ENCODE data around the gene EML5. TPM values are rescaled to one million over a fixed set of nuclear protein-coding genes. Genes with fewer than 3 reads are reported as not detected.

EML5 gene
- total and polyA plus RNA-seq, 2 of the 13 experiments (the other 11 are each of a cell fraction or from before 2014, with no cell fraction given): 0.11 TPM; not detected in 1

DNA sequence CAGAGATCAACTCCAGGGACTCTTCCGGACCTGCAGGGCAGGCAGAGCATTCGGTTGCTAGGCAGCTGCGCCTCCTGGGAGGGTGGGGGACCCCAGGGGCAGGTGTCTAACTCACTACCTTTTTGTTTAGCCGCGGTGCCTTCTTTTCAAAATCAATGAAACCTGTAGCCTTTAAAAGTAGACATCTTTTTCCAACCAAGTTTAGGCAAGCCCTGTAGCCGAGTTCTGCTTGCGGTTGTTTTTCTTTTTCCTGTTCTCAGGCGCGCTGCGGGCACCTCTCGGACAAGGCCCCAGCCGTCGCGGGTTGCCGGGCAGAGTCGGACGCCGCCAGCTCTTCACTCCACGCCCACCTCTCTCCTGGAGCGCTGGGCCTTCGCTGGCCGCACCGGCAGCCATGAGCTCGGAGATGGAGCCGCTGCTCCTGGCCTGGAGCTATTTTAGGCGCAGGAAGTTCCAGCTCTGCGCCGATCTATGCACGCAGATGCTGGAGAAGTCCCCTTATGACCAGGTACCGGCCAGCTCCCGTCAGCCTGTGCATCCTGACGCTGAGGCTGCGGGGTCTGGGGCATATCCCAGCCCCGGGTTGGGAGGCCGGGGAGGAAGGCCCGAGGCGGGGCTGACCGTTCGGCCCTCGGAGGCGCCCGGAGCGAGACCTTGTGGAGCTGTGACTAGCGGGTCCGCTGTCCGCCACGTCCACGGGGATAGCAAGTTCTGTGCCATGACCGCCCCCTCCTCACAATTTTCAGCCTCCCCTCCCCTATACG lies 31.7 kb upstream of the EML5 start, which contains the start of gene TTC8 (continued):
- TF ChIP-seq, protein P1, sequence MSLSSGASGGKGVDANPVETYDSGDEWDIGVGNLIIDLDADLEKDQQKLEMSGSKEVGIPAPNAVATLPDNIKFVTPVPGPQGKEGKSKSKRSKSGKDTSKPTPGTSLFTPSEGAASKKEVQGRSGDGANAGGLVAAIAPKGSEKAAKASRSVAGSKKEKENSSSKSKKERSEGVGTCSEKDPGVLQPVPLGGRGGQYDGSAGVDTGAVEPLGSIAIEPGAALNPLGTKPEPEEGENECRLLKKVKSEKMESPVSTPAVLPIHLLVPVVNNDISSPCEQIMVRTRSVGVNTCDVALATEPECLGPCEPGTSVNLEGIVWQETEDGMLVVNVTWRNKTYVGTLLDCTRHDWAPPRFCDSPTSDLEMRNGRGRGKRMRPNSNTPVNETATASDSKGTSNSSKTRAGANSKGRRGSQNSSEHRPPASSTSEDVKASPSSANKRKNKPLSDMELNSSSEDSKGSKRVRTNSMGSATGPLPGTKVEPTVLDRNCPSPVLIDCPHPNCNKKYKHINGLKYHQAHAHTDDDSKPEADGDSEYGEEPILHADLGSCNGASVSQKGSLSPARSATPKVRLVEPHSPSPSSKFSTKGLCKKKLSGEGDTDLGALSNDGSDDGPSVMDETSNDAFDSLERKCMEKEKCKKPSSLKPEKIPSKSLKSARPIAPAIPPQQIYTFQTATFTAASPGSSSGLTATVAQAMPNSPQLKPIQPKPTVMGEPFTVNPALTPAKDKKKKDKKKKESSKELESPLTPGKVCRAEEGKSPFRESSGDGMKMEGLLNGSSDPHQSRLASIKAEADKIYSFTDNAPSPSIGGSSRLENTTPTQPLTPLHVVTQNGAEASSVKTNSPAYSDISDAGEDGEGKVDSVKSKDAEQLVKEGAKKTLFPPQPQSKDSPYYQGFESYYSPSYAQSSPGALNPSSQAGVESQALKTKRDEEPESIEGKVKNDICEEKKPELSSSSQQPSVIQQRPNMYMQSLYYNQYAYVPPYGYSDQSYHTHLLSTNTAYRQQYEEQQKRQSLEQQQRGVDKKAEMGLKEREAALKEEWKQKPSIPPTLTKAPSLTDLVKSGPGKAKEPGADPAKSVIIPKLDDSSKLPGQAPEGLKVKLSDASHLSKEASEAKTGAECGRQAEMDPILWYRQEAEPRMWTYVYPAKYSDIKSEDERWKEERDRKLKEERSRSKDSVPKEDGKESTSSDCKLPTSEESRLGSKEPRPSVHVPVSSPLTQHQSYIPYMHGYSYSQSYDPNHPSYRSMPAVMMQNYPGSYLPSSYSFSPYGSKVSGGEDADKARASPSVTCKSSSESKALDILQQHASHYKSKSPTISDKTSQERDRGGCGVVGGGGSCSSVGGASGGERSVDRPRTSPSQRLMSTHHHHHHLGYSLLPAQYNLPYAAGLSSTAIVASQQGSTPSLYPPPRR (CRISPR knock-in tag; IDR thresholded peaks at IDR 0.05; ENCODE audit: borderline replicate concordance): 0 out of 2 replicates have a peak, but pooled peaks have one; percentile 19
- TF ChIP-seq ELF3 (CRISPR knock-in tag; IDR thresholded peaks at IDR 0.05): 0 out of 2 replicates have a peak, but pooled peaks have one; percentile 53
- 0 out of 2 replicates have a peak, but pooled peaks have one; percentile 19 for TF ChIP-seq SIN3B (IDR thresholded peaks at IDR 0.05; ENCODE audit: low read length)
- no peak for TF ChIP-seq RAD21 (CRISPR knock-in tag; IDR thresholded peaks at IDR 0.05)
- 0 out of 2 replicates have a peak, but pooled peaks have one; percentile 73 for TF ChIP-seq ZNF543 (CRISPR knock-in tag; IDR thresholded peaks at IDR 0.05)
- TF ChIP-seq ZNF567 (CRISPR knock-in tag; IDR thresholded peaks at IDR 0.05; ENCODE audit: borderline replicate concordance): 0 out of 2 replicates have a peak, but pooled peaks have one; percentile 34
- TF ChIP-seq ZSCAN20 (CRISPR knock-in tag; IDR thresholded peaks at IDR 0.05; ENCODE audit: borderline replicate concordance): no peak; the same call in none of the 2 replicates
- TF ChIP-seq SRSF4 (IDR thresholded peaks at IDR 0.05; ENCODE audit: low read depth, low read length, poor library complexity, severe bottlenecking): no peak
- TF ChIP-seq TCF12 (IDR thresholded peaks at IDR 0.05): no peak
- TF ChIP-seq TCF12 (CRISPR knock-in tag; IDR thresholded peaks at IDR 0.05): peak; percentile 45; the same call in 1 of the 2 replicates
- TF ChIP-seq, protein P2, sequence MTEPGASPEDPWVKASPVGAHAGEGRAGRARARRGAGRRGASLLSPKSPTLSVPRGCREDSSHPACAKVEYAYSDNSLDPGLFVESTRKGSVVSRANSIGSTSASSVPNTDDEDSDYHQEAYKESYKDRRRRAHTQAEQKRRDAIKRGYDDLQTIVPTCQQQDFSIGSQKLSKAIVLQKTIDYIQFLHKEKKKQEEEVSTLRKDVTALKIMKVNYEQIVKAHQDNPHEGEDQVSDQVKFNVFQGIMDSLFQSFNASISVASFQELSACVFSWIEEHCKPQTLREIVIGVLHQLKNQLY (CRISPR knock-in tag; IDR thresholded peaks at IDR 0.05): no peak
- no peak for TF ChIP-seq SKI (IDR thresholded peaks at IDR 0.05; ENCODE audit: partially characterized antibody)
- TF ChIP-seq ZNF326 (CRISPR knock-in tag; IDR thresholded peaks at IDR 0.05; ENCODE audit: borderline replicate concordance): no peak
- TF ChIP-seq ZNF619 (CRISPR knock-in tag; IDR thresholded peaks at IDR 0.05): no peak
- TF ChIP-seq, protein P3, sequence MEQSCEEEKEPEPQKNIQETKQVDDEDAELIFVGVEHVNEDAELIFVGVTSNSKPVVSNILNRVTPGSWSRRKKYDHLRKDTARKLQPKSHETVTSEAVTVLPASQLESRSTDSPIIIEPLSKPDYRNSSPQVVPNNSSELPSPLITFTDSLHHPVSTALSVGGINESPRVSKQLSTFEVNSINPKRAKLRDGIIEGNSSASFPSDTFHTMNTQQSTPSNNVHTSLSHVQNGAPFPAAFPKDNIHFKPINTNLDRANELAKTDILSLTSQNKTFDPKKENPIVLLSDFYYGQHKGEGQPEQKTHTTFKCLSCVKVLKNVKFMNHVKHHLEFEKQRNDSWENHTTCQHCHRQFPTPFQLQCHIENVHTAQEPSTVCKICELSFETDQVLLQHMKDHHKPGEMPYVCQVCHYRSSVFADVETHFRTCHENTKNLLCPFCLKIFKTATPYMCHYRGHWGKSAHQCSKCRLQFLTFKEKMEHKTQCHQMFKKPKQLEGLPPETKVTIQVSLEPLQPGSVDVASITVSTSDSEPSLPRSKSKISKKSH (CRISPR knock-in tag; IDR thresholded peaks at IDR 0.05; ENCODE audit: borderline replicate concordance): peak; percentile 91
- 0 out of 2 replicates have a peak, but pooled peaks have one; percentile 58 for TF ChIP-seq HNRNPL (IDR thresholded peaks at IDR 0.05; ENCODE audit: low read depth, low read length)
- TF ChIP-seq MYC (CRISPR knock-in tag; IDR thresholded peaks at IDR 0.05; ENCODE audit: borderline replicate concordance): peak; percentile 78; the same call in 1 of the 2 replicates
- peak; percentile 80 for TF ChIP-seq RFX1 (IDR thresholded peaks at IDR 0.05)
- TF ChIP-seq CBFB (CRISPR knock-in tag; IDR thresholded peaks at IDR 0.05): peak; percentile 48; the same call in 1 of the 2 replicates
- TF ChIP-seq CC2D1A (CRISPR knock-in tag; IDR thresholded peaks at IDR 0.05): no peak
